Chondrocyte (in vitro differentiated cells): Measurements from ENCODE around the gene PMIS2. TPM values are rescaled to one million over a fixed set of nuclear protein-coding genes. Genes with fewer than 3 reads are reported as not detected.

Experiments
- DNase-seq: peaks from one replicate; pipeline ENCODE4 v3.0.0; 2021; ENCODE audit warnings: mixed read lengths, low spot score
- H3K27ac Mint-ChIP-seq: one replicate; pipeline ENCODE4 v1.8.0; 2021; ENCODE audit warnings: mild to moderate bottlenecking, moderate library complexity, mixed read lengths; ENCODE audit not compliant: unreplicated experiment
- H3K27me3 Mint-ChIP-seq: 2 replicates; pipeline ENCODE4 v1.8.0; 2021; ENCODE audit warnings: low read depth, mixed read lengths
- H3K36me3 Mint-ChIP-seq: 2 replicates; pipeline ENCODE4 v1.8.0; 2021; ENCODE audit warnings: low read depth, mixed read lengths
- H3K4me1 Mint-ChIP-seq: 2 replicates; pipeline ENCODE4 v1.8.0; 2021; ENCODE audit warnings: low read depth, mild to moderate bottlenecking, mixed read lengths
- H3K4me3 Mint-ChIP-seq: one replicate; pipeline ENCODE4 v1.8.0; 2021; ENCODE audit warnings: mild to moderate bottlenecking, moderate library complexity, mixed read lengths; ENCODE audit not compliant: unreplicated experiment
- H3K9me3 Mint-ChIP-seq: 2 replicates; pipeline ENCODE4 v1.8.0; 2021; ENCODE audit warnings: low read depth, mixed read lengths
- long read RNA-seq: library from polyadenylated mRNA; stranded (forward); transcript quantifications from one replicate; pipeline ENCODE4 v2.0.0, GENCODE V29; 2021
- total RNA-seq: library from RNA; stranded (reverse); gene quantifications from 3 replicates; pipeline ENCODE4 v1.2.1, GENCODE V29; 2021
- TF ChIP-seq, protein P1 (sequence below): fragments of 200-600 bp; sonication (generic); IDR thresholded peaks from 2 replicates; pipeline ENCODE4 v1.5.0; 2021; ENCODE audit warnings: antibody characterized with exemption, mild to moderate bottlenecking, moderate library complexity

Gene PMIS2
- not detected in 3 replicates for total RNA-seq
- long read RNA-seq: 0 reads

DNA sequence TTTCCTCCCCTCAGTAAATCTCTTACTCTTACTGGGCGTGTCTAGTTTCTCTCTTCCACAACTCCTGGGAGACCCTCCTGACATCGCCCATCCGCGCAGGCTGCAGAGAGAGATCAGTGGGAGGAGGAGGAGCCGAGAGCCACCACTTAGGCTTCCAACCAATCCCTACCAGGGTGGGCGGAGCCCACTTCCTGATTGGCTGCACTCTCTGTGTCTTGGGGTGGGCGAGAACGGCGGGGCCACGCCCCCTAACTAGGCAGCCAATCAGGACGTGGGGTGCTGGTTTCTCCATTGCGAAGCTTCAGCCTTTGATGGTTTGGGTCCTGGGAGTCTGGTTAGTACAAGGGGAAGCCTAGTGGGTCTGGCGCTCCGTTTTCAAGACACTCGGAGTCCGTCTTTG lies at the start of gene PMIS2:
PMIS2 (plus strand) TSS at position 326 of the 400 bp plus-strand sequence. CDS start 87 bp downstream, outside the sequence.
- no peak for DNase-seq
- TF ChIP-seq, protein P1, sequence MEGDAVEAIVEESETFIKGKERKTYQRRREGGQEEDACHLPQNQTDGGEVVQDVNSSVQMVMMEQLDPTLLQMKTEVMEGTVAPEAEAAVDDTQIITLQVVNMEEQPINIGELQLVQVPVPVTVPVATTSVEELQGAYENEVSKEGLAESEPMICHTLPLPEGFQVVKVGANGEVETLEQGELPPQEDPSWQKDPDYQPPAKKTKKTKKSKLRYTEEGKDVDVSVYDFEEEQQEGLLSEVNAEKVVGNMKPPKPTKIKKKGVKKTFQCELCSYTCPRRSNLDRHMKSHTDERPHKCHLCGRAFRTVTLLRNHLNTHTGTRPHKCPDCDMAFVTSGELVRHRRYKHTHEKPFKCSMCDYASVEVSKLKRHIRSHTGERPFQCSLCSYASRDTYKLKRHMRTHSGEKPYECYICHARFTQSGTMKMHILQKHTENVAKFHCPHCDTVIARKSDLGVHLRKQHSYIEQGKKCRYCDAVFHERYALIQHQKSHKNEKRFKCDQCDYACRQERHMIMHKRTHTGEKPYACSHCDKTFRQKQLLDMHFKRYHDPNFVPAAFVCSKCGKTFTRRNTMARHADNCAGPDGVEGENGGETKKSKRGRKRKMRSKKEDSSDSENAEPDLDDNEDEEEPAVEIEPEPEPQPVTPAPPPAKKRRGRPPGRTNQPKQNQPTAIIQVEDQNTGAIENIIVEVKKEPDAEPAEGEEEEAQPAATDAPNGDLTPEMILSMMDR: no peak
- H3K36me3 Mint-ChIP-seq: peaks cover 3% of the 10 kb centered on the region
- peaks cover 7% of the 10 kb centered on the region for H3K4me1 Mint-ChIP-seq
- peaks cover 28% of the 10 kb centered on the region for H3K27me3 Mint-ChIP-seq
- H3K9me3 Mint-ChIP-seq: peaks cover 5% of the 10 kb centered on the region
- no peak within 1 kb of the TSS for H3K4me3 Mint-ChIP-seq
- no peak within 1 kb of the TSS for H3K27ac Mint-ChIP-seq

DNA sequence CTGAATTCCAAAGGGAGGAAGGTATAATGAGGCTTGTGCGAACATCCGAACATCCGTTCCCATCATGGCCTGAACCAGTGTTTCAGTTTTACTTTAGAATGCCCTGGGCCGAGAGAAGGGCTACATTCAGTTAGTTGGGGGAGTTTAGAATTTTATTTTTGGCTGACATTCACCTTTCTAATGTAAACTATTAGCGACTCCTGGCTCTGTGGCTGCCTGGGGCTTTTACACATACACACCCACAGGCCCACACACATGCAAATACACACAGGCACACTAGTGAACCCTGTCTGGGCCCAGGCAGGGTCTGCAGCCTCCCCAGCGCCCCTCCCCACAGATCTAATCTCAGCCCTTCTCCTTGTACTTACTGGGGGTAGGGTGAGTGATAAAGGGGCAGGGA lies 46.7 kb upstream of the PMIS2 start:
- Mint-ChIP-seq H3K4me3 (no peak overlapping the region), H3K4me1 (peaks cover 2% of the 10 kb centered on the region), H3K27ac (no peak overlapping the region), H3K27me3 (no peaks in the 10 kb centered on the region), H3K9me3 (no peaks in the 10 kb centered on the region), H3K36me3 (peaks cover 3% of the 10 kb centered on the region)
- TF ChIP-seq, protein P1: no peak
- DNase-seq: no peak

DNA sequence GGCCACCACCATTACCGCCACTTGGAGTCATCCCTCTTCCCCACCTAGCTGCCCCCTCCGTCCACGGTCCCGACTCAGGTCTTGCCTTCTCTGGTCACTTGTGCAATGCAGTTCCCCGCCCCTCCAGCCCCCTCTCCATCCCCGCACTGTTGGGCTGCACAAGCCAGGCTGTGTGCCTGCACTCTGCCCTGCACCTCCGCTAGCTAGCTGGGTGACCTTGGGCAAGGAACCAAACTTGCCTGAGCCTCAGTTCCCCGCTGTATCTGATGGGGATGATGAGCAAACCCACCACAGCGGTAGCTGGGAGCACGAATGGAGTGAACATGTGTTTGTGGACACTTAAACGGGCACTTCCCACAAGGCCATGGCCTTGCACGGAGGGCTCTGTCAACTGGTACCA lies 46.1 kb upstream of the PMIS2 start:
- H3K36me3 Mint-ChIP-seq: peaks cover 3% of the 10 kb centered on the region
- TF ChIP-seq, protein P1: no peak
- DNase-seq: no peak
- H3K4me3 Mint-ChIP-seq: no peak overlapping the region
- H3K27ac Mint-ChIP-seq: no peak overlapping the region
- no peaks in the 10 kb centered on the region for H3K27me3 Mint-ChIP-seq
- H3K4me1 Mint-ChIP-seq: peaks cover 8% of the 10 kb centered on the region
- H3K9me3 Mint-ChIP-seq: no peaks in the 10 kb centered on the region

DNA sequence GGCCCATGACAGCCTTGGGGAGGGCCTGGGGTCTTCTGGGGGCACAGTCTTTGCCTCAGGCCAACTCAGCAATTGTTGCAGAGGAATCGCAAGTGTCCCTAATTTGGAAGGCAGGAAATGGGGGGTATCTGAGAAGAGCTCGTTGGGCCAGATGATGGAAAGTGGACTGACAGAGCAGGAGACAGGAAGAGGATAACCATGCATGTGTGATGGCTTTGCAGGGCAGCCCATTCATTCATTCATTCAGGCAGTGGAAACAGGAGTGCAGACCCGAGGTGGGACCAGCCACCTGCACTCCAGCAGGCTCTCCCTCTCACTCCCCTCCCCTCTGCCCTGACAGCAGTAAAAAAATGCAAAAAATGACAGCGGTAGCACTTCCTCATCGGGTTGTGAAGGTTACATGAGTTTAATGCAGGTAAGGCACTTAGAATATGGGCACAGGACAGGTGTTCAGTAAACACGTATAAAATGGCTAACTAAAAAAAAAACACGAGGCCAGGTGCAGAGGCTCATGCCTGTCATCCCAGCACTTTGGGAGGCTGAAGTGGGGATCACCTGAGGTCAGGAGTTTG lies 45.5 kb upstream of the PMIS2 start:
- Mint-ChIP-seq H3K27ac (no peak overlapping the region), H3K36me3 (peaks cover 3% of the 10 kb centered on the region), H3K9me3 (no peaks in the 10 kb centered on the region), H3K27me3 (no peaks in the 10 kb centered on the region), H3K4me1 (peaks cover 9% of the 10 kb centered on the region), H3K4me3 (no peak overlapping the region)
- TF ChIP-seq, protein P1: no peak
- DNase-seq: no peak

DNA sequence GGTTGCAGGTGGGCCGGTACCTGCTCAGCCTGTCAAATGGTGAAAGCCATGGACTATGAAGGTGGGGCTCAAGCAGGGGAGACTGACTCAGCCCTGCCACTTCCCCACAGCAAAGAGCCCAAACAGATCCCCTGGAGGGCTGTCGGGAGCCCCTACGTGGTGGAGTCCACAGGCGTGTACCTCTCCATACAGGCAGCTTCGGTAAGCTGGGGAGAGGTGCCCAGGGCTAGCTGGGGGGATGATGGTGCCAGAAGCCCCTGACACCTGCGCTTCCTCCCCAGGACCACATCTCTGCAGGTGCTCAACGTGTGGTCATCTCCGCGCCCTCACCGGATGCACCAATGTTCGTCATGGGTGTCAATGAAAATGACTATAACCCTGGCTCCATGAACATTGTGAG lies 43.8 kb upstream of the PMIS2 start:
- Mint-ChIP-seq H3K4me1 (peaks cover 21% of the 10 kb centered on the region), H3K36me3 (peaks cover 3% of the 10 kb centered on the region), H3K27ac (no peak overlapping the region), H3K9me3 (no peaks in the 10 kb centered on the region), H3K27me3 (no peaks in the 10 kb centered on the region), H3K4me3 (no peak overlapping the region)
- DNase-seq: no peak
- TF ChIP-seq, protein P1: no peak
